ENCODE data around the gene TPRN.

Gene TPRN

GRCh38 chr9:137146527-137146918 lies 54.0 kb downstream of the TPRN start:
- no peak for DNase-seq (ENCODE audit: low read depth in 1 of 2, low spot score in 1 of 2)

- no peak for DNase-seq (ENCODE audit: low read depth in 1 of 2, low spot score in 1 of 2)
These were observed 54.6 kb downstream of the TPRN start for GRCh38 chr9:137145731-137146526.

- DNase-seq (ENCODE audit: low read depth in 1 of 2, low spot score in 1 of 2) = no peak
These were observed 57.1 kb downstream of the TPRN start for GRCh38 chr9:137143459-137143858.

GRCh38 chr9:137141976-137142936 lies 58.3 kb downstream of the TPRN start:
- no peak for DNase-seq (ENCODE audit: low read depth in 1 of 2, low spot score in 1 of 2)

All from activated CD4-positive, alpha-beta T cell treated with anti-CD3 and anti-CD28 coated beads, Interleukin-2, amount 50 U/mL, for 24 hours (primary cell).